Immature natural killer cell (primary cell): ENCODE data around the gene DIP2A. TPM values are rescaled to one million over a fixed set of nuclear protein-coding genes. Genes with fewer than 3 reads are reported as not detected.
A peak's percentile ranks its signal among the peaks of the same experiment; 100 is the strongest.

Experiments
- DNase-seq, 3 donors: peaks; one replicate each; pipeline ENCODE4 v3.0.0; 2022; ENCODE audit warnings: mixed read lengths in 1 of 3
- H3K27ac Mint-ChIP-seq, 6 donors: one replicate each; pipeline ENCODE4 v1.8.0; 2020; ENCODE audit warnings: mixed read lengths in 6 of 6, mild to moderate bottlenecking in 5 of 6, inconsistent platforms in 4 of 6, moderate library complexity in 3 of 6
- H3K27me3 Mint-ChIP-seq, 3 donors: one replicate each; pipeline ENCODE4 v1.8.0; 2020 to 2021; ENCODE audit warnings: low read depth in 3 of 3, mild to moderate bottlenecking in 3 of 3, mixed read lengths in 3 of 3, moderate library complexity in 3 of 3, inconsistent platforms in 1 of 3
- H3K36me3 Mint-ChIP-seq, 3 donors: one replicate each; pipeline ENCODE4 v1.8.0; 2020; ENCODE audit warnings: mixed read lengths in 3 of 3, inconsistent platforms in 2 of 3, mild to moderate bottlenecking in 2 of 3
- H3K4me1 Mint-ChIP-seq, 2 donors: one replicate each; pipeline ENCODE4 v1.8.0; 2020; ENCODE audit warnings: inconsistent platforms in 2 of 2, mild to moderate bottlenecking in 2 of 2, mixed read lengths in 2 of 2, moderate library complexity in 1 of 2
- H3K4me3 Mint-ChIP-seq, 5 donors: one replicate each; pipeline ENCODE4 v1.8.0; 2020; ENCODE audit warnings: mild to moderate bottlenecking in 5 of 5, mixed read lengths in 5 of 5, inconsistent platforms in 3 of 5, moderate library complexity in 3 of 5
- H3K9me3 Mint-ChIP-seq, 6 donors: one replicate each; pipeline ENCODE4 v1.8.0; 2020; ENCODE audit warnings: mild to moderate bottlenecking in 6 of 6, mixed read lengths in 6 of 6, inconsistent platforms in 4 of 6, moderate library complexity in 3 of 6
- polyA plus RNA-seq, 3 donors: library from polyadenylated mRNA; unstranded; fragments of 300-500 nt; fragmentation: Illumina TruSeq; gene quantifications; one replicate each; pipeline ENCODE4 v1.2.3, GENCODE V29; 2021

The DIP2A gene
- polyA plus RNA-seq, 3 donors from 2014 or later: 23.1 to 64.8 (median 26.9) TPM

DNA sequence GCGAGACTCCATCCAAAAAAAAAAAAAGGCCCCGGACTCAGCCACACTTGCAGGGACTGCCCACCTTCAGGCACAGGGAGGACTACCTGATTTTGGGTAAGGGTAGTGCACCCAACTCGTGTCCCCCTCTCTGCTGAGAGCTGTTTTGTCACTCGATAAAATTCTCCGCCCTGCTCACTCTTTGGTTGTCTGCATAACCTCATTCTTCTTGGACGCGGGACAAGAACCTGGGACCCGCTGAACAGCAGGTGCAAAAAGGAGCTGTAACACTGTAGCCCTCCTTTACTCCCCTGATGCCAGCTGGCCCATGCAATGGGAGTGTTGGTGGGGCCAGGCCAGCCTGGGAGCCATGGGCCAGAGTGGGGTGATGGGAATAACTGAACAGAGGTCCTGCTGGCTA, 135.6 kb downstream of the DIP2A start:
- peaks cover 0 to 30% of the 10 kb centered on the region in 2 donors for H3K4me1 Mint-ChIP-seq
- peaks cover 3 to 33% (median 21%) of the 10 kb centered on the region in 6 donors for H3K9me3 Mint-ChIP-seq
- peaks cover 15 to 21% (median 18%) of the 10 kb centered on the region in 3 donors for H3K36me3 Mint-ChIP-seq
- H3K27me3 Mint-ChIP-seq: peaks cover 0 to 4% (median 0%) of the 10 kb centered on the region in 3 donors
- no peak overlapping the region for H3K27ac Mint-ChIP-seq
- no peak for DNase-seq
- H3K4me3 Mint-ChIP-seq: no peak overlapping the region

DNA sequence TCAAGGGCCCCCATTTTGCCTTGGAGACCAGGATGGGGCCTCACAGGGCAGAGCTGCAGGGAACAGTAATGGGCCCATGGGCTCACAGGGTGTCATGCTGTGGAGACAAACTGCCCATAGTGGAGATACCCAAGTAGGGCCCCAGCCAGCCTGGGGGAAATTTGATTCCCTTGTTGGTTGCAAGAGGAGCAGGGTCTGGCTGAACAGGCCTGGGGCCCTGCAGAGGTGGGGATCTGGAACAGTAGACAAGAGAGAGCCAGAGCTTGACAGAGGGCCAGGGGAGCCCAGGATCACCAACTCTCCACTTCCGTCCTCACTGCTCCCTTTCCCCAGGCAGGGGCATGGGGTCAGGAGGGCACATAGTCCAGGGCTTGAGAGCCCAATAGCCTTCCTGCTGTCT, 137.5 kb downstream of the DIP2A start:
- Mint-ChIP-seq H3K27me3 (no peaks in the 10 kb centered on the region), H3K36me3 (peaks cover 7 to 14% (median 12%) of the 10 kb centered on the region in 3 donors), H3K4me1 (peaks cover 0 to 25% of the 10 kb centered on the region in 2 donors), H3K27ac (peak overlapping the region in 1 of 6 donors; percentile 27), H3K9me3 (peaks cover 0 to 16% (median 9%) of the 10 kb centered on the region in 6 donors), H3K4me3 (no peak overlapping the region)
- no peak for DNase-seq

DNA sequence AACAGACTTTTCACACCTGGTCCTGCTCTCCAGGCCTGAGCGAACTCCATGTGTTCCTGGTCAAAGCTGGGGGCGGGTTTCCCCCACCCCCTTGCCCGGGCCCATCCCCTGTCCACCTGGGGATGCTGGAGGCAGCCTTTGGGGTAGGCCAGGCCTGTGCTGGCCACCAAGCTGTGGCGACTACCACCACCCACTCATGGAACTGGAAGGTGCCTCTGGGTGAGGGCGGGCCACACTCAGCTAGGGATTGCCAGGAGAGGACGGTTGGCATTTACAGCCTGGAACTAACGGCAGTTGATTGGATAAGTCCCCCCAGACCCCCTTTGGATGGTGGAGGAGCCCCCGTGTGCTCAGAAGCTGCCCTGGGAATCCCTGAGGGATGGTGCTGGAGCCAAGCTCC, 138.3 kb downstream of the DIP2A start:
- Mint-ChIP-seq H3K36me3 (peaks cover 3 to 7% (median 7%) of the 10 kb centered on the region in 3 donors), H3K27me3 (no peaks in the 10 kb centered on the region), H3K4me1 (peaks cover 0 to 20% of the 10 kb centered on the region in 2 donors), H3K4me3 (no peak overlapping the region), H3K9me3 (peaks cover 0 to 9% (median 5%) of the 10 kb centered on the region in 6 donors), H3K27ac (no peak overlapping the region)
- DNase-seq: no peak

DNA sequence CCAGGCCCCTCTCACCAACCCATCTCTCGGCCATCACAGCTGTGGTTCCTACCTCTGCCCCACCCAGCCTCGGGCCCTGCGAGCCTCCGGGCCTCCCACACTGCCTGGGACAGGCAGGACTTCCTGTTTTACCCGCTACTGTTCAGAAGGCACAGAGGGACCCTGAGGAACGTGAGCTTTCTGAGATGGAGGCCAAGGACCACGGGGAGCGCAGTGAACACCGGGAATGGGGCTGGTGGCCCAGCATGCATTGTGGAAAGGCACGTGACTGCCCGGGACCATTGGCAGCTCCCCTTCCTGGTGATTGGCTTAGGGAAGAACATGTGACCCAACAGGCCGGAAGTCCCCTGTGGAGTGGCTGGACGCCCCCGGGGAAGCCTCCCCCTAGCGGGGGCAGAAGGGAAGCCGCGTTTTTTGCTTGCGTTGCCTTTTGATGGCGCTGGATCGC, 139.2 kb downstream of the DIP2A start:
- H3K4me1 Mint-ChIP-seq: peaks cover 1 to 25% of the 10 kb centered on the region in 2 donors
- DNase-seq: no peak
- H3K27ac Mint-ChIP-seq: no peak overlapping the region
- H3K9me3 Mint-ChIP-seq: peaks cover 0 to 8% (median 4%) of the 10 kb centered on the region in 6 donors
- H3K36me3 Mint-ChIP-seq: peaks cover 2 to 7% (median 4%) of the 10 kb centered on the region in 3 donors
- H3K27me3 Mint-ChIP-seq: no peaks in the 10 kb centered on the region
- H3K4me3 Mint-ChIP-seq: no peak overlapping the region

DNA sequence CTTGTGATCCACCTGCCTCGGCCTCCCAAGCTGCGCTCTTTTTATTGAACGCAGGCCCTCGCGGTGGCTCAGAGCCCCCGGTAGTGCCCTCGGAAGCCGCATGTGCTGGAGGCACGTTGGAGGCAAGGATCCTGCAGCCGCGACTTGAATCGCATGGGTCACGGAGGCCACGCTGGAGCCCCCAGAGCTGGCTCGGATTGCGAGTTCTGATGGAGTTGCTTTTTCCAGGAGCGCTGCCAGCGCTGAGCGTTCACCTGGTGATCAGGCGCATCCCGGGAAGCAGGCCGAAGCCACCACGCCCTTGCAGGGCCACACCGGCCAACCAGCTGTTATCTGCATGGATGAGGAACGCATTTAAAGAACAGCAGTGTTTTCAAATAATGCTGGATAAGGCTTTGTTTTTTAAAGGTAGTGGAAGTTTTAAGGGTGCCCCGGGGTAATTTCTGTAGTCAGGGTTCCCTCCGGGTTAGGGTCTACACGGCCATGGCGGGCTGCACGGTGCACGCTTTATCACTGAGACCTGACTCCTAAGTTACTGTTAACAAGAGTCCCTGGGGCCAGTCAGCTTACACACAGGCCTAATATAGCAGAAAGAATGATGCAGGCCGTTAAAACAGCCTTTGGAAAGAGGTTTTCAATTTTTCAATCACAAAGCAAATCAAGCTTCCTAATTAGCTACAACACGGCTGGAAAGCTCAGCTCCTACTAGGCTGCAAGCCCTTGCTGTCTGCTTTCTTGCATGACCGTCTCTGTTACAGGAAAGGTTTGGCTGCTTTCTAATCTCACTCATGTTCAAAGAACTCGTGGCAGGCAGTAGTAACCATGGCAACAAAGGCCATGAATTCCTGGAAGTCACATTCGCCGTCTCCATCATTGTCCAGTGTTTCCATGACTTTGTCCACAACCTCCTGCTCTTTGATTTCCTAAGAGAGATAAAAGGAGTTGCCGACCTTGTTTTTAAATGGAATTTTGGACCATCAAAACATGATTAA, 140.2 kb downstream of the DIP2A start:
- Mint-ChIP-seq H3K27me3 (no peaks in the 10 kb centered on the region), H3K4me1 (peaks cover 3 to 18% of the 10 kb centered on the region in 2 donors), H3K27ac (no peak overlapping the region), H3K36me3 (peaks cover 0 to 7% (median 0%) of the 10 kb centered on the region in 3 donors), H3K9me3 (peaks cover 0 to 6% (median 0%) of the 10 kb centered on the region in 6 donors), H3K4me3 (no peak overlapping the region)
- no peak for DNase-seq

DNA sequence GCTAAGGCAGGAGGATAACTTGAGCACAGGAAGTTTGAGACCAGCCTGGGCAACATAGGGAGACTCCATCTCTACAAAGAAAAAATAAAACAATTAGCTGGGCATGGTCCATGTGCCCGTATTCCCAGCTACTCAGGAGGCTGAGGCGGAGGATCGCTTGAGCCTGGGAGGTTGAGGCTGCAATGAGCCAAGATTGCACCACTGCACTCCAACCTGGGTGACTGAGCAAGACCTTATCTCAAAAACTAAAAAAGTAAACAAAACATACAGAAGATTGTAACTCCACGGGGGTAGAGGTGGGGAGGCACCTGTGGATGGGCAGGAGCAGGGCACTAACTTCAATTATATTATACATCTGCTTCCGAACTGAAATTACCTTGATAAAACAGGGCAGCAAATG, 141.6 kb downstream of the DIP2A start:
- peaks cover 0 to 7% (median 0%) of the 10 kb centered on the region in 3 donors for H3K36me3 Mint-ChIP-seq
- no peak for DNase-seq
- peaks cover 0 to 3% (median 0%) of the 10 kb centered on the region in 6 donors for H3K9me3 Mint-ChIP-seq
- no peak overlapping the region for H3K4me3 Mint-ChIP-seq
- peaks cover 0 to under 1% (median 0%) of the 10 kb centered on the region in 3 donors for H3K27me3 Mint-ChIP-seq
- H3K27ac Mint-ChIP-seq: peak overlapping the region in 2 of 6 donors; percentile 18 to 40
- peaks cover 16 to 30% of the 10 kb centered on the region in 2 donors for H3K4me1 Mint-ChIP-seq

DNA sequence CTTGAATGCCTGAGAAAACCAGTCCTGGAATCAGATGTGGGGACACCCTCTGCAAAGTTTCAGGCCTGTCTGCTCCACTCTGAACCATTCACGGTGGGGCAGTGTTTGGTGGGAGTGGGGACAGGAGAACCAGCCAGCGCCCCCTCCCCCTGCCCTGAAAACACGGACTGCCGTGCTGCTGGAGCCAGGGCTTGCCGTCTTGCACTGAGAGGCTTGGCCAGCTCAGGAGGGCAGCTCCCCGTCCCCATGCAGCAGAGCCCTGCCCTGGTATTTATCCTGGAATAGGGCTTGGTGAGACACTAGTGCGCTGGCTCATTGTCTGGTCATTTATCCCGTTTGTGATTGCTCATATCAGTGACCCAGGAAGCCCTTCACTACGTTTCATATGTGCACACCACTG, 142.3 kb downstream of the DIP2A start:
- H3K36me3 Mint-ChIP-seq: peaks cover 0 to 7% (median 0%) of the 10 kb centered on the region in 3 donors
- peak overlapping the region in 3 of 6 donors; percentile 23 to 62 (median 41) for H3K27ac Mint-ChIP-seq
- H3K4me3 Mint-ChIP-seq: no peak overlapping the region
- peaks cover 0 to 4% (median 0%) of the 10 kb centered on the region in 3 donors for H3K27me3 Mint-ChIP-seq
- H3K4me1 Mint-ChIP-seq: peaks cover 22 to 30% of the 10 kb centered on the region in 2 donors
- no peaks in the 10 kb centered on the region for H3K9me3 Mint-ChIP-seq
- no peak for DNase-seq

DNA sequence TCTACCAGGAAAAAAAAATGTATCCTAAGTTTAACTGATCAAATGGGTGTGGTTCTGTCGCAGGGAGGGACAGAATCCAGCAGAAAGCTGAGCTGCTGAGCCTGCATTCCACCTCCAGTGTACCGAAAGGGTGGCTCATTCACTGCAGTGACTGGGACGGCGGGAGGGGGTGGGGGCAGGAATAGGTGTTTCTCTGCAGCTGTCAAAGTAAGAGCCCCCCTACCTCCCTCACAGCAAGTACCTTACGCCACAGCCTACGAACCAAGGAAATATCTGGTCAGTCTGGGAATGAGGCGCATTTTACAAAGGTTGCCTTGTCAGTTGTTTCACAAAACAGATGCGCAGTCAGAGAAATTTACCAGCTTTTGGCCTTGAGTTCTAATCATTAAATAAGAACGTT, 144.5 kb downstream of the DIP2A start:
- Mint-ChIP-seq H3K36me3 (peaks cover 0 to 7% (median 0%) of the 10 kb centered on the region in 3 donors), H3K9me3 (no peaks in the 10 kb centered on the region), H3K4me3 (peak overlapping the region in 1 of 5 donors; percentile 10), H3K4me1 (peaks cover 45 to 52% of the 10 kb centered on the region in 2 donors), H3K27me3 (peaks cover 0 to 5% (median 0%) of the 10 kb centered on the region in 3 donors), H3K27ac (no peak overlapping the region)
- no peak for DNase-seq

DNA sequence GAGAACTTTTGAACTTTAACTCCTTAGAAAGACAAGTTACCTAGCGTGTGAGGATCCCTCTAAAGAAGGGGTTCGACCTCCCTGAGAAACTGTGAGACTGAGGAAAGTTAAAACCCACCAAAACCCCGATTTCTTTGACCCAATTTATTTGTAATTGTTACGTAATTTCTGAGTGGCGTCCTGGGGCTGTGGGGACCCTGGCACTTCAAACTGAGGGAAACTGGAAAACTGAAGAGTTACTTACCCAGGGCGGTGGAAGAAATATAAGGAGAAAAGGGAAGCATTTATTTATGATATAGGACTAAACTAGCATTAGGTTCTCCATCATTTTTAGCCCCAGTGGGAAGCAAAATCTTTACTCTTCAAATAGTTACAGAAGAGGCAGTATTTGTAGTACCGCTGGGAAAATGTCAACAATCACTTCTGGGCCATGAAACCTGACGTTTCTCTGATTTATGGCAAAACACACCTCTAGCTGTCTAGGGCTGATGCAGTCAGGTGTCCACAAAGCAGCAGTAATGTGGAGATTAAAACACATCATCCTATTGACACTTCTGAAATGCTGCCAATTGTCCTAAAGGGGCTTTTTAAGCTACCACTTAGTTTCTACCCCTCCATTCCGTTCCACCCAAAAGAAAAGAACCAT, 145.8 kb downstream of the DIP2A start:
- Mint-ChIP-seq H3K4me3 (peak overlapping the region in 3 of 5 donors; percentile 39 to 90 (median 82)), H3K4me1 (peaks cover 55 to 64% of the 10 kb centered on the region in 2 donors), H3K9me3 (no peaks in the 10 kb centered on the region), H3K27me3 (peaks cover 0 to 5% (median 0%) of the 10 kb centered on the region in 3 donors), H3K36me3 (peaks cover 0 to 7% (median 0%) of the 10 kb centered on the region in 3 donors), H3K27ac (peak overlapping the region; percentile 83 to 95 (median 90))
- DNase-seq: no peak

DNA sequence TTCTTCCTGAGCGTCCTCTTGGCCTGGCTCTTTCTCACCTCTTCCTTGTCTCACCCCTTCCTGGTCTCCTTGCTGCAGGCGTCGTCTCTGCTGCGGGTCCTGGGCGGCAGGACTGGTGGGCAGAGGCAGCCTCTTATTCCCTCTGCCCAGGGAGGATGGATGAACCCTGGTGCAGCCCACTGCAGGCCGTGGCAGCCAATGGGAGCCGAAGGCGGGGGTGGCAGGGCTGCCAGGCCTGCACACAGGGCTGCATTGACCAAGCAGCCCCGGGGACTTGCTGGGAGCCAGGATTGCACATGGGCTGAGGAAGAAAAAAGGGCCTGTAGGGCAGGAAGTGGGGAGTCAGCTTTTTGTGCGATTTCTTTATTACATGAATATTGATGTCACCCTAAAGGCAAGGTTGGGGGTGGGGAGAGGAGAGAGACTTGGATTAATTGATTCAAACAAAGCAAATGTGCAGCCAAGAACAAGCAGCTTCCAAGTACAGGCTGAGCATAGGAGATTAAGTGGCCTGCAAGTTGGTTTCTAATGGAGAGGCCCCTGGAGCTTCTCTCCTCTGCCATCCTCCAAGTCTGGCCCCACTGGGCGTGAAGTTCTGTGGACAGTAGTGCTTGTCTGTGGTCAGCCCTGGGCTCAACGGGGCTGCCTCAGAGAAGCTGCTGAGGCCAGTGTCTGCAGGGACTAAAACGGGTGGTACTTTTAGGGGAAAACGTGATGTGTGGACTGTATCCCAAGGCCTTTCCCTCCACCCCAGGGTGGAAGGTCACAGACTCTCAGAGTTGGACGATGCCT, 146.5 kb downstream of the DIP2A start, which contains the start of gene S100B:
Gene S100B (minus strand): TSS at position 108 of the 792 bp plus-strand sequence. CDS start 2,667 bp downstream, outside the sequence.
- Mint-ChIP-seq H3K36me3 (peaks cover 0 to under 1% (median 0%) of the 10 kb centered on the region in 3 donors), H3K4me1 (peaks cover 62 to 71% of the 10 kb centered on the region in 2 donors), H3K4me3 (peak within 1 kb of the TSS; percentile 81 to 90 (median 82)), H3K27me3 (peaks cover 0 to 5% (median 2%) of the 10 kb centered on the region in 3 donors), H3K27ac (peak within 1 kb of the TSS; percentile 88 to 96 (median 92)), H3K9me3 (no peaks in the 10 kb centered on the region)
- DNase-seq: peak in 2 of 3 donors; percentile 21 to 30

DNA sequence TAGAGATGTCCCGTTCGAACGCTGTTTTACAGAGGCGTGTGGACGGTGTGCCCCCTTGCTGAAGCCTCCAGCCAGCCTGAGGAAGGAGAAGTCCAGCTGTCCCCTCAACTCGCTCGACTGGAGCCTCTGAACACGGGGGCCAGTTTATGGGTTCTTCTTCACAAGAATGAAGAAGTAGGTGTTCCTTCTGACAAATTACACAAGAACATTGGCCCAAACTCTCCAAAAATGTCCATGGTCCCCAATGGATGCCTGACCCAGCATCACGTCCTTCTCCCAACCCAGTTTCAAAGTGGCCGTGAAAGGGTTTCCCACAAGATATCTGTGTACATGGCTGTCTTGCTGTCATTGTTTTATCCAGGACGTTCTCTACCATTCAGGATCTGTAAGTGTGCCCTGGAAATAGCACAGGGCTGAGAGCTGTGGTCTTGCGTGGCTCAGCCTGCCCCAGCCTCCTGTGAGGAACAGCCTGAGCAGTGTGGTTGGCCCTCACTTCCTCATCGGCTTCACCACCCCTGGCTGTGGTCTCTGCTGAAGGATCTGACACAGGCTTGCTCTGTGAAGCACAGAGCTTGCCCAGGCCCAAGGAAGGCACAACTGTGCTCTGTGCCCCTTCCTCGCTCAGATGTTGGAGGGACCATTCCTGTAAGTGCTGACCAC, 147.2 kb downstream of the DIP2A start:
- peak; percentile 75 to 81 (median 80) for DNase-seq
- Mint-ChIP-seq H3K36me3 (peaks cover 0 to 3% (median 0%) of the 10 kb centered on the region in 3 donors), H3K4me3 (peak overlapping the region; percentile 81 to 90 (median 82)), H3K4me1 (peaks cover 69 to 78% of the 10 kb centered on the region in 2 donors), H3K27me3 (peaks cover 0 to 5% (median 2%) of the 10 kb centered on the region in 3 donors), H3K27ac (peak overlapping the region; percentile 88 to 96 (median 92)), H3K9me3 (peaks cover 0 to 2% (median 0%) of the 10 kb centered on the region in 6 donors)

DNA sequence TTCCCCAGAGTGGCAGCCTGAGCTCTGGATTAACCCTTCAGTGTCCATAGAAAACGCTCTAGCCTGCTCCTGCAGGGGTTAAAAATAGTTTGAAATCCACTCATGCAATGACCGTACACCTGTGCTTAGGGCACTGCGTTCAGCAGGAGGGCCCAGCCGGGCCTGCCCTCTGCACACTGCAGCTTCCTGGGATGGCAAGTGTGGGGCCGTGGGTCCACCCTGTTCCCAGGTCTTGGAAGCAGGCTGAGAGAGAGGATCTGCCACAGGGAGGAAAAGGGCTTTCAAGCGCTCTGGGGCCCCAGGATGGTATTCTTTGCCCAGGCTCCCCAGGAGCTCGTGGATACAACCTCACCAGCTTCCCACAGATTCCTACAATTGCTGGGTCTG, 147.7 kb downstream of the DIP2A start:
- peaks cover 0 to 5% (median 2%) of the 10 kb centered on the region in 3 donors for H3K27me3 Mint-ChIP-seq
- H3K4me3 Mint-ChIP-seq: peak overlapping the region; percentile 81 to 90 (median 82)
- no peak for DNase-seq
- peaks cover 70 to 80% of the 10 kb centered on the region in 2 donors for H3K4me1 Mint-ChIP-seq
- peak overlapping the region; percentile 88 to 96 (median 92) for H3K27ac Mint-ChIP-seq
- H3K9me3 Mint-ChIP-seq: peaks cover 0 to 2% (median 0%) of the 10 kb centered on the region in 6 donors
- H3K36me3 Mint-ChIP-seq: peaks cover 0 to 4% (median 0%) of the 10 kb centered on the region in 3 donors
